Gastrocnemius medialis (tissue), 4 donors: ENCODE data around the gene ADAM12.

ENCODE experiments used
- CTCF ChIP-seq, 5 experiments: fragments of 450-650 bp in 3 of 5; fragments of 200-600 bp in 2 of 5; sonication (generic) in 2 of 5; IDR thresholded peaks in 4 of 5; conservative IDR thresholded peaks in 1 of 5; 1 replicate in 4 of 5; 2 replicates in 1 of 5; pipeline ENCODE4 v1.5.1; 2016 to 2019; ENCODE audit warnings: antibody characterized with exemption in 5 of 5, mild to moderate bottlenecking in 3 of 5, moderate library complexity in 3 of 5
- POLR2A ChIP-seq, 2 donors: fragments of 450-650 bp; IDR thresholded peaks; one replicate each; pipeline ENCODE4 v1.6.1; 2017; ENCODE audit warnings: antibody characterized with exemption in 2 of 2, mild to moderate bottlenecking in 2 of 2, moderate library complexity in 2 of 2

- no peak for TF ChIP-seq CTCF (IDR thresholded peaks at IDR 0.05 in 4 of 5, conservative IDR thresholded peaks at IDR 0.05 in 1 of 5)
- no peak for TF ChIP-seq POLR2A (IDR thresholded peaks at IDR 0.05)
These were observed 160.5 kb downstream of the ADAM12 start for GRCh38 chr10:126227762-126228134.
